Activated CD8-positive, alpha-beta T cell treated with anti-CD3 and anti-CD28 coated beads, Interleukin-2, amount 10 ng/mL, durations not matched to agents 7 days and 5 days (primary cell): ENCODE measurements around the gene XPR1. TPM values are rescaled to one million over a fixed set of nuclear protein-coding genes. Genes with fewer than 3 reads are reported as not detected.
A peak's percentile ranks its signal among the peaks of the same experiment; 100 is the strongest.

Source experiments
- ATAC-seq: fragments of 150-1000 bp; cut with Tn5 transposase; one replicate; pipeline ENCODE4 v1.10.0; 2021; ENCODE audit warnings: moderate library complexity
- CTCF ChIA-PET: fragments of 350-600 bp; sonication (Branson Sonifier 250); formaldehyde crosslinking; loops from one replicate; lab custom pipeline; 2021; ENCODE audit warnings: antibody characterized with exemption; lab: Charles Lee
- POLR2A ChIA-PET: fragments of 350-600 bp; sonication (Branson Sonifier 250); formaldehyde crosslinking; loops from one replicate; lab custom pipeline; 2021; ENCODE audit warnings: antibody characterized with exemption; lab: Charles Lee
- DNase-seq: peaks from one replicate; pipeline ENCODE4 v3.0.0-alpha.2; 2020
- H3K27ac Mint-ChIP-seq: one replicate; pipeline ENCODE4 v1.8.0; 2021; ENCODE audit warnings: mild to moderate bottlenecking, mixed read lengths
- H3K27me3 Mint-ChIP-seq: one replicate; pipeline ENCODE4 v1.8.0; 2021; ENCODE audit warnings: low read depth, mixed read lengths
- H3K36me3 Mint-ChIP-seq: one replicate; pipeline ENCODE4 v1.8.0; 2021; ENCODE audit warnings: low read depth, mixed read lengths
- H3K4me1 Mint-ChIP-seq: one replicate; pipeline ENCODE4 v1.8.0; 2021; ENCODE audit warnings: low read depth, mixed read lengths
- H3K4me3 Mint-ChIP-seq: one replicate; pipeline ENCODE4 v1.8.0; 2021; ENCODE audit warnings: mild to moderate bottlenecking, mixed read lengths
- H3K9me3 Mint-ChIP-seq: one replicate; pipeline ENCODE4 v1.8.0; 2022; ENCODE audit warnings: mixed read lengths; ENCODE audit not compliant: insufficient read depth
- total RNA-seq, 2 experiments: library from RNA; stranded (reverse); gene quantifications; one replicate each; pipeline ENCODE4 v1.2.3, GENCODE V29; 2021

The XPR1 gene
- total RNA-seq, 2 experiments from 2014 or later = 17.7 to 20.9 TPM

GRCh38 chr1:180921891-180922630, 290.2 kb downstream of the XPR1 start:
- H3K9me3 Mint-ChIP-seq = no peaks in the 10 kb centered on the region
- ATAC-seq = no peak
- H3K27me3 Mint-ChIP-seq = peaks cover 7% of the 10 kb centered on the region
- CTCF ChIA-PET = interaction anchor here (1.1 to 1.8 kb wide), 2 partner anchors 40 to 89 kb away, joined by 3 to 7 read pairs; no protein-coding TSS in a partner anchor
- no peaks in the 10 kb centered on the region for H3K36me3 Mint-ChIP-seq
- DNase-seq = no peak
- no peak overlapping the region for H3K4me3 Mint-ChIP-seq
- H3K4me1 Mint-ChIP-seq = peaks cover 10% of the 10 kb centered on the region
- H3K27ac Mint-ChIP-seq = no peak overlapping the region
- POLR2A ChIA-PET = no interaction called here

DNA sequence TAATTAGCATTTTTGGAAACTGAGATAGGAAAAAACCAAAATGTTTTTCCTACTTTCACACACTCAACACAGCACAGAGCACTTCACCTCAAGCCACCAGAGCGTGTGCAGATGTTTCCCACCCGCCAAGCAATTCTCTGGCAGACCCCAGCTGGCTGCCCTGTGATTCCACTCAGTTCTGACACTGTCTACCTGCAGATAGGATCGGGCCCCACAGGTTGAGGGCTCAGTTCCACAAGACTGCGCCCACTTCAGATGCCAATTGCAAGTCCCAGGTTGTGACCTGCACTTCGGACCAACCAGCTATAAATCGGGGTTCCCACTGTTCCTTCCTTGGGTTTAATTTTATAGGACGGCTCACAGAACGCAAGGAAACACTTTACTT, 290.8 kb downstream of the XPR1 start:
- ATAC-seq = no peak
- CTCF ChIA-PET = no interaction called here

DNA sequence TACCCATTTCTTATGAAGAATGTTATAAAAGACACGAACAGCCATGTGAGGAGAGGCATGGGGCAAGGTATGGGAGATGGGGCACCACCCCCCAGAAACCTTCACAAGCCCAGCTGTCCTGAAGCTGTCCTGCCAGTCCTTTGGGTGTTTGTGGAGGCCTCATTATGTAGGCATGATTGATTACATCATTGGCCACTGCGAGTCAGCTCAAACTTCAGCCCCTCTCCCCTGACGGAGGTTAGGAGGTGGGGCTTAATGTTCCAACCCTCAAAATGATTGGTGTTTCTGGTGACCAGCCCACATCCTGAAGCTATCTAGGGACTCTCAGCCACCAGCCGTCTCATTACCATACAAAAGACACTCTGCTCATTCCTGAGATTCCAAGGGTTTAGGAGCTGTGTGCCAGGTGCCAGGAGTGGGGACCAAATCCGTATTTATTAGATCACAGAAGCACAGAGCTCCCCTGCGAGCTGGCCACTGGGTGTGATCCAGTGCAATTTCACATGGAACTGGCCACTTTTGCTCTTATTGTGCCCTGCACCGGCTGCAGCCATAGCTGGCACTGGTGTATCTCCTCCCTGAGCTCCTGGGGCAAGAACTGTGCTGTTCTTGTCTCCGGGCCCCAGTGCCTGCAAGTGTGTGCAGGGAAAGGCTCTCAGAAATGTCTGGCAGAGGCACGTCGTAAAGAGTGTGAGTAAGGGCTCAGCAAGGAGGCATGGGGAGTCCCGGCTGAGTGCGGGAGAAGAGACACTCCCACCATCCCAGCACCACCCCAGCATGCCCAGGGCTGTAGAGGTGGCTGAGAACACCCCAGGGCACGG, 291.4 kb downstream of the XPR1 start:
- H3K9me3 Mint-ChIP-seq = no peaks in the 10 kb centered on the region
- peaks cover 10% of the 10 kb centered on the region for H3K4me1 Mint-ChIP-seq
- no peak for ATAC-seq
- peaks cover 2% of the 10 kb centered on the region for H3K27me3 Mint-ChIP-seq
- H3K36me3 Mint-ChIP-seq = no peaks in the 10 kb centered on the region
- no peak for DNase-seq
- CTCF ChIA-PET = no interaction called here
- H3K4me3 Mint-ChIP-seq = no peak overlapping the region
- no peak overlapping the region for H3K27ac Mint-ChIP-seq
- POLR2A ChIA-PET = no interaction called here

More for the DNA sequence above, 290.8 kb downstream of the XPR1 start:
- H3K27me3 Mint-ChIP-seq = peaks cover 7% of the 10 kb centered on the region
- H3K4me3 Mint-ChIP-seq = no peak overlapping the region
- POLR2A ChIA-PET = no interaction called here
- H3K27ac Mint-ChIP-seq = no peak overlapping the region
- DNase-seq = no peak
- peaks cover 10% of the 10 kb centered on the region for H3K4me1 Mint-ChIP-seq
- no peaks in the 10 kb centered on the region for H3K9me3 Mint-ChIP-seq
- no peaks in the 10 kb centered on the region for H3K36me3 Mint-ChIP-seq

DNA sequence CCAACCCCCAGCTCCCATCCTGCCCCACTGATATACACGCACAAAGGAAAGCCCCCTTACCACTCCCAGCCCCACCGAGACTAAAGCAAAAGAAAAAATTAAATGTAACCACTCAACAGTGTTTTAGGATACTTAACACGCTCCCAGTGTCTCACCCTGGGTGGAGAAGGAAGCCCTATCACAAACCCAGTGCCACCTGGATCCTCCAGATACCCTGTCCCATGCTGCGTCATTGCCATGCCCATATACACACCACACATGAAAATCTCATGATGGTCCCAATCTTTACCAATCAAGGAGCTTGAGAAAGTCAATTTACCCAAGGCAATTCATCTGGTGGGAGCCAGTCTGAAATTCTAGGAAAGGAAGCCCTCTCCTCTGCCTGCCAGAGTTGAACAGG, 292.1 kb downstream of the XPR1 start:
- Mint-ChIP-seq H3K4me1 (peaks cover 10% of the 10 kb centered on the region), H3K27me3 (peaks cover 2% of the 10 kb centered on the region), H3K4me3 (no peak overlapping the region), H3K9me3 (no peaks in the 10 kb centered on the region), H3K36me3 (no peaks in the 10 kb centered on the region), H3K27ac (no peak overlapping the region)
- CTCF ChIA-PET = no interaction called here
- ATAC-seq (no peak), DNase-seq (no peak)
- POLR2A ChIA-PET = no interaction called here

- Mint-ChIP-seq H3K36me3 (no peaks in the 10 kb centered on the region), H3K4me3 (no peak overlapping the region), H3K9me3 (no peaks in the 10 kb centered on the region), H3K27me3 (peaks cover 2% of the 10 kb centered on the region), H3K27ac (no peak overlapping the region), H3K4me1 (peaks cover 10% of the 10 kb centered on the region)
- ChIA-PET POLR2A (no interaction called here), CTCF (interaction anchor here (0.8 to 1.7 kb wide), 3 partner anchors 43 to 391 kb away, joined by 3 to 4 read pairs (median 3); no protein-coding TSS in a partner anchor)
- DNase-seq (no peak), ATAC-seq (no peak)
Observed at GRCh38 chr1:180924939-180925338, 293.1 kb downstream of the XPR1 start.

DNA sequence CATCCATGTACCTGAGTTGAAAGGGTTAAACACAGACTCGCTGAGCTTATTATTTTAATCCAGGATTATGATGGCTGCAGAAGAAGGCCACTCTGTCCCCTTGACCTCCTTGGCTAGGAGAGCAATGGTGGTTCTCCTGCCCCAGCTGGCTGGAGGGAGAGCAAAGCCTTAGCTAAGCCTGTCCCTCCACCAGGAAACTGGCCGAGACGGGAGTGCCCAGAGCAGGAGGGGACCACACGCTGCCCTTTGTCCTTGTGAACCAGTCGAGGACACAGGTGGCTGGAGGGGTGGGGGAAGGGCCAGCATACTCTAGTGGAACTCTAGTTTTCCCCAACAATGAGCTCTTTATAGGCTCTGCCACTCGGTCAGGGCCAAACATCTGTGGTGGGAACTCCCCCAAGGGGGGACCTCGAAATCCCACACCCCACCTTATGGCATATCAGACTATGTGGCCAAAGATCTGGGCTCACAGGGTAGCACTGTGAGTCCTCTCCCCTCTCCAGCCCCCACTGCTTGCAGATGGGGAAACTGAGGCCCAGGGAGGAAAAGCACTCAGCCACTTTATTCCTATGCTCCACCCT, 293.7 kb downstream of the XPR1 start:
- H3K9me3 Mint-ChIP-seq = no peaks in the 10 kb centered on the region
- DNase-seq = no peak
- ATAC-seq = no peak
- CTCF ChIA-PET = interaction anchor here (0.8 to 1.7 kb wide), 3 partner anchors 44 to 391 kb away, joined by 3 to 4 read pairs (median 3); no protein-coding TSS in a partner anchor
- H3K4me1 Mint-ChIP-seq = peaks cover 10% of the 10 kb centered on the region
- H3K4me3 Mint-ChIP-seq = no peak overlapping the region
- H3K36me3 Mint-ChIP-seq = no peaks in the 10 kb centered on the region
- peaks cover 2% of the 10 kb centered on the region for H3K27me3 Mint-ChIP-seq
- no peak overlapping the region for H3K27ac Mint-ChIP-seq
- POLR2A ChIA-PET = no interaction called here

- H3K9me3 Mint-ChIP-seq = no peaks in the 10 kb centered on the region
- POLR2A ChIA-PET = no interaction called here
- H3K4me3 Mint-ChIP-seq = no peak overlapping the region
- ATAC-seq (peak; percentile 69), DNase-seq (peak; percentile 30)
- no peak overlapping the region for H3K27ac Mint-ChIP-seq
- H3K27me3 Mint-ChIP-seq = peaks cover 2% of the 10 kb centered on the region
- CTCF ChIA-PET = interaction anchor here (1.6 to 1.7 kb wide), 2 partner anchors 111 to 392 kb away, joined by 3 to 4 read pairs; no protein-coding TSS in a partner anchor
- H3K36me3 Mint-ChIP-seq = no peaks in the 10 kb centered on the region
- peaks cover 10% of the 10 kb centered on the region for H3K4me1 Mint-ChIP-seq
Observed at GRCh38 chr1:180926164-180926981, 294.6 kb downstream of the XPR1 start.

DNA sequence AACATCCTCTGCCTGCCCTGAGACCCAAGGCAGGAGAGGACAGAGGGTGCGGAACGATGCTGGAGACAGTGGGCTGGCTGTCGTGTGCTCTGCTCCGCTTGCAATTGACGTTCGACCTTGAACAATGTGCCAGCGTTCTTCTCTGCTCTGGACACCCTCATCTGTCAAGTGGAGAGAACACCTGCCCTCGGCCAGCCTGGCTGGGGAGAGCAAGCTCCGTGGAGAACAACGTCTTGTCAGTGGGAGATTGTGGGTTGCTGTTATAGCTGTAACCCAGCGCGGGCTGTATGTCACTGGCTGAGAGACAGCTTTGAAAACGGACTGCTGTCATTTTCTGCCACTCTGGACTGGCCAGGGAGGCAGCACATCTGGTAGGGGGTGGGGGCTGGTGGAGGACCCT, 295.5 kb downstream of the XPR1 start:
- ChIA-PET POLR2A (no interaction called here), CTCF (no interaction called here)
- Mint-ChIP-seq H3K36me3 (no peaks in the 10 kb centered on the region), H3K4me3 (no peak overlapping the region), H3K9me3 (no peaks in the 10 kb centered on the region), H3K27ac (no peak overlapping the region), H3K27me3 (peaks cover 2% of the 10 kb centered on the region), H3K4me1 (peaks cover 10% of the 10 kb centered on the region)
- DNase-seq (no peak), ATAC-seq (no peak)

DNA sequence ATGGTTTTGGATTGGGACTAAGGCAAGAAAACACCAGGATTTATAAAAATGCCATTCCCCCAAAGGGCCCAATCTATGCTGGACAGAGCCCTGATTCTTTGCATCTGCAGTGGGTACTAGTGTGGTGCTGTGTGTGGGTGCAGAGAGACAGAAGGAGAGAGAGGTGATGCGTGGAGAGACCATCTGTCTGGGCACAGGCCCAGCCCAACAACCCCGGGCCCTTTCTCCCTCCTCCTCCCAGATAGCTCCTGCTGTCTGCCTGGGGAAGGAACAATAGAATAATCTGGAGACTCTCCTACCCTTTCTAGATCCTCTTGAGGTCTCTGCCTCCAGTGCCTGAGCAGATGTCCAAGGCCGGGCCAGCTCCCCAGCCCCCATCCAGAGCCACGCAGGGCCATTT, 296.0 kb downstream of the XPR1 start:
- Mint-ChIP-seq H3K4me3 (no peak overlapping the region), H3K27me3 (peaks cover 2% of the 10 kb centered on the region), H3K27ac (no peak overlapping the region), H3K36me3 (no peaks in the 10 kb centered on the region), H3K9me3 (no peaks in the 10 kb centered on the region), H3K4me1 (peaks cover 10% of the 10 kb centered on the region)
- no peak for DNase-seq
- ATAC-seq = no peak
- CTCF ChIA-PET = no interaction called here
- POLR2A ChIA-PET = no interaction called here

- Mint-ChIP-seq H3K27me3 (no peaks in the 10 kb centered on the region), H3K36me3 (no peaks in the 10 kb centered on the region), H3K9me3 (no peaks in the 10 kb centered on the region), H3K4me3 (no peak overlapping the region), H3K27ac (no peak overlapping the region), H3K4me1 (peaks cover 10% of the 10 kb centered on the region)
- DNase-seq (no peak), ATAC-seq (no peak)
- CTCF ChIA-PET = no interaction called here
- POLR2A ChIA-PET = no interaction called here
Observed at GRCh38 chr1:180928331-180929230, 296.8 kb downstream of the XPR1 start.
